Ovary (tissue), 3 donors: ENCODE measurements around the gene SPINK7.

Source experiments
- POLR2A ChIP-seq: fragments of 450-650 bp; IDR thresholded peaks from one replicate; pipeline ENCODE4 v1.6.1; 2017; ENCODE audit warnings: antibody characterized with exemption, mild to moderate bottlenecking, moderate library complexity
- TF ChIP-seq, protein P1 (sequence below), 3 donors: fragments of 450-650 bp in 2 of 3; fragments of 200-600 bp in 1 of 3; IDR thresholded peaks; one replicate each; pipeline versions ENCODE4 v1.5.1 to v1.8.0; 2016 to 2022; ENCODE audit warnings: antibody characterized with exemption in 3 of 3, mild to moderate bottlenecking in 1 of 3
- donor health status: DM: no; HTN: no; CAD: no.

DNA sequence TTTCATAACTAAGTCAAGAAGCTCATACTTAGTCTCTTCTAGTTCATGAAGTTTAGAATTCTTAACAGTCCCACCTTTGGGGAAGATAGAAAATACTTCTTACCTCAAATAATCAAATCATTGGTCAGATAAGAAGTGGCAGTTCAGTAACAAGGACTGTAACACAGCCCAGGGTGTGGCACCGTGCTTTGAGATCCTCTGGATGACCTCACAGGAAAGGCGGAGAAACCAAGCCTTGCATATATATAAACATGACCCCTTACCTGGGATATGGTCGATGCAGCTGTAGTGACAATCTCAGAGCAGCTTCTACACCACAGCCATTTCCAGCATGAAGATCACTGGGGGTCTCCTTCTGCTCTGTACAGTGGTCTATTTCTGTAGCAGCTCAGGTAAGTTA, at the start of gene SPINK7:
- TF ChIP-seq, protein P1, sequence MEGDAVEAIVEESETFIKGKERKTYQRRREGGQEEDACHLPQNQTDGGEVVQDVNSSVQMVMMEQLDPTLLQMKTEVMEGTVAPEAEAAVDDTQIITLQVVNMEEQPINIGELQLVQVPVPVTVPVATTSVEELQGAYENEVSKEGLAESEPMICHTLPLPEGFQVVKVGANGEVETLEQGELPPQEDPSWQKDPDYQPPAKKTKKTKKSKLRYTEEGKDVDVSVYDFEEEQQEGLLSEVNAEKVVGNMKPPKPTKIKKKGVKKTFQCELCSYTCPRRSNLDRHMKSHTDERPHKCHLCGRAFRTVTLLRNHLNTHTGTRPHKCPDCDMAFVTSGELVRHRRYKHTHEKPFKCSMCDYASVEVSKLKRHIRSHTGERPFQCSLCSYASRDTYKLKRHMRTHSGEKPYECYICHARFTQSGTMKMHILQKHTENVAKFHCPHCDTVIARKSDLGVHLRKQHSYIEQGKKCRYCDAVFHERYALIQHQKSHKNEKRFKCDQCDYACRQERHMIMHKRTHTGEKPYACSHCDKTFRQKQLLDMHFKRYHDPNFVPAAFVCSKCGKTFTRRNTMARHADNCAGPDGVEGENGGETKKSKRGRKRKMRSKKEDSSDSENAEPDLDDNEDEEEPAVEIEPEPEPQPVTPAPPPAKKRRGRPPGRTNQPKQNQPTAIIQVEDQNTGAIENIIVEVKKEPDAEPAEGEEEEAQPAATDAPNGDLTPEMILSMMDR (IDR thresholded peaks at IDR 0.05) = no peak
- TF ChIP-seq POLR2A = no peak
